H9 (cell line): ENCODE data around the gene FBLL1. TPM values are rescaled to one million over a fixed set of nuclear protein-coding genes. Genes with fewer than 3 reads are reported as not detected.

ENCODE experiments used
- DNase-seq: peaks from one replicate; pipeline ENCODE4 v3.0.0-alpha.2; 2017
- H2AFZ ChIP-seq: one replicate; pipeline ENCODE4 v1.6.1; 2013; ENCODE audit warnings: mild to moderate bottlenecking, low read length, control low read depth, moderate library complexity
- H2AK5ac ChIP-seq: 2 replicates; pipeline ENCODE4 v1.6.1; 2013; ENCODE audit warnings: low read length, control low read depth, mixed read lengths; ENCODE audit not compliant: insufficient read length
- H2BK120ac ChIP-seq: one replicate; pipeline ENCODE4 v1.6.1; 2013; ENCODE audit warnings: low read depth, mild to moderate bottlenecking, low read length, control low read depth, inconsistent platforms; ENCODE audit not compliant: poor library complexity, severe bottlenecking
- H2BK12ac ChIP-seq: 2 replicates; pipeline ENCODE4 v1.6.1; 2013; ENCODE audit warnings: low read length, control low read depth, mixed read lengths, low read depth; ENCODE audit not compliant: insufficient read length
- H2BK15ac ChIP-seq: 2 replicates; pipeline ENCODE4 v1.6.1; 2013; ENCODE audit warnings: low read depth, low read length, control low read depth
- H2BK20ac ChIP-seq: one replicate; pipeline ENCODE4 v1.6.1; 2013; ENCODE audit warnings: low read depth, mild to moderate bottlenecking, low read length, control low read depth, inconsistent platforms; ENCODE audit not compliant: poor library complexity, severe bottlenecking
- H2BK5ac ChIP-seq: 2 replicates; pipeline ENCODE4 v1.6.1; 2013; ENCODE audit warnings: low read length, control low read depth, mixed read lengths; ENCODE audit not compliant: insufficient read length
- H3K14ac ChIP-seq: 2 replicates; pipeline ENCODE4 v1.6.1; 2013; ENCODE audit warnings: low read length, control low read depth; ENCODE audit not compliant: insufficient read depth
- H3K18ac ChIP-seq: 2 replicates; pipeline ENCODE4 v1.6.1; 2013; ENCODE audit warnings: low read depth, mild to moderate bottlenecking, mixed read lengths, low read length, control low read depth; ENCODE audit not compliant: insufficient read length
- H3K23ac ChIP-seq: 2 replicates; pipeline ENCODE4 v1.6.1; 2013; ENCODE audit warnings: low read length, control low read depth, mixed read lengths, low read depth; ENCODE audit not compliant: insufficient read length
- H3K23me2 ChIP-seq: 2 replicates; pipeline ENCODE4 v1.6.1; 2013; ENCODE audit warnings: low read depth, mild to moderate bottlenecking, mixed read lengths, low read length, control low read depth; ENCODE audit not compliant: insufficient read length, poor library complexity, severe bottlenecking
- H3K27ac ChIP-seq: 2 replicates; pipeline ENCODE4 v1.5.1; 2013; ENCODE audit warnings: low read length, control low read depth, mixed read lengths, low read depth; ENCODE audit not compliant: insufficient read length
- H3K27me3 ChIP-seq: 2 replicates; pipeline ENCODE4 v1.6.1; 2013; ENCODE audit warnings: low read length, control low read depth, inconsistent platforms; ENCODE audit not compliant: insufficient read depth
- H3K4ac ChIP-seq: 2 replicates; pipeline ENCODE4 v1.6.1; 2013; ENCODE audit warnings: low read depth, mild to moderate bottlenecking, control low read depth, inconsistent platforms, low read length, moderate library complexity
- H3K4me1 ChIP-seq: 2 replicates; pipeline ENCODE4 v1.6.1; 2013; ENCODE audit warnings: low read length, control low read depth, inconsistent platforms; ENCODE audit not compliant: insufficient read depth
- H3K4me2 ChIP-seq: 2 replicates; pipeline ENCODE4 v1.6.1; 2013; ENCODE audit warnings: low read length, control low read depth, mixed read lengths; ENCODE audit not compliant: insufficient read length, insufficient read depth
- H3K56ac ChIP-seq: 2 replicates; pipeline ENCODE4 v1.6.1; 2013; ENCODE audit warnings: low read depth, mild to moderate bottlenecking, mixed read lengths, low read length, control low read depth; ENCODE audit not compliant: insufficient read length
- H3K79me1 ChIP-seq: 2 replicates; pipeline ENCODE4 v1.6.1; 2013; ENCODE audit warnings: low read depth, mild to moderate bottlenecking, moderate library complexity, low read length, control low read depth, inconsistent platforms; ENCODE audit not compliant: insufficient read depth, poor library complexity, severe bottlenecking
- H3K79me2 ChIP-seq: 2 replicates; pipeline ENCODE4 v1.6.1; 2013; ENCODE audit warnings: low read length, control low read depth, inconsistent platforms; ENCODE audit not compliant: insufficient read depth
- H3K9ac ChIP-seq: 2 replicates; pipeline ENCODE4 v1.6.1; 2013; ENCODE audit warnings: low read length, control low read depth, mixed read lengths; ENCODE audit not compliant: insufficient read length; ENCODE audit errors: extremely low read depth
- H3K9me3 ChIP-seq: one replicate; pipeline ENCODE4 v1.6.1; 2013; ENCODE audit warnings: low read depth, low read length, inconsistent platforms; ENCODE audit not compliant: control insufficient read depth
- H3T11ph ChIP-seq: one replicate; pipeline ENCODE4 v1.6.1; 2013; ENCODE audit warnings: mild to moderate bottlenecking, low read length, control low read depth, inconsistent platforms
- H4K20me1 ChIP-seq: one replicate; pipeline ENCODE4 v1.6.1; 2013; ENCODE audit not compliant: control insufficient read depth, insufficient read length, insufficient read depth
- H4K5ac ChIP-seq: 2 replicates; pipeline ENCODE4 v1.6.1; 2013; ENCODE audit warnings: low read depth, mild to moderate bottlenecking, mixed read lengths, low read length, control low read depth; ENCODE audit not compliant: insufficient read length
- H4K8ac ChIP-seq: replicated peaks from 2 replicates; pipeline ENCODE4 v1.6.1; 2013; ENCODE audit warnings: low read length, control low read depth, mixed read lengths, low read depth; ENCODE audit not compliant: insufficient read length
- H4K91ac ChIP-seq: 2 replicates; pipeline ENCODE4 v1.6.1; 2013; ENCODE audit warnings: low read depth, mild to moderate bottlenecking, moderate library complexity, mixed read lengths, low read length, control low read depth; ENCODE audit not compliant: insufficient read length
- H3K27ac Mint-ChIP-seq, 3 experiments: 2 replicates in 2 of 3; 3 replicates in 1 of 3; pipeline ENCODE4 v1.8.0; 2020 to 2021; ENCODE audit warnings: mixed read lengths in 3 of 3, mild to moderate bottlenecking in 1 of 3, moderate library complexity in 1 of 3
- H3K27me3 Mint-ChIP-seq: 2 replicates; pipeline ENCODE4 v1.8.0; 2021; ENCODE audit warnings: low read depth, mild to moderate bottlenecking, moderate library complexity, mixed read lengths
- H3K36me3 Mint-ChIP-seq, 3 experiments: 2 replicates in 2 of 3; 3 replicates in 1 of 3; pipeline ENCODE4 v1.8.0; 2020 to 2021; ENCODE audit warnings: low read depth in 3 of 3, mixed read lengths in 3 of 3; ENCODE audit not compliant: insufficient read depth in 1 of 3
- H3K4me1 Mint-ChIP-seq, 2 experiments: 2 replicates each; pipeline ENCODE4 v1.8.0; 2020; ENCODE audit warnings: mixed read lengths in 2 of 2
- H3K4me3 Mint-ChIP-seq, 2 experiments: 2 replicates in 1 of 2; 3 replicates in 1 of 2; pipeline ENCODE4 v1.8.0; 2020 to 2021; ENCODE audit warnings: mild to moderate bottlenecking in 2 of 2, mixed read lengths in 2 of 2, moderate library complexity in 1 of 2
- H3K9me3 Mint-ChIP-seq, 2 experiments: 2 replicates in 1 of 2; 3 replicates in 1 of 2; pipeline ENCODE4 v1.8.0; 2020; ENCODE audit warnings: mild to moderate bottlenecking in 2 of 2, mixed read lengths in 2 of 2, moderate library complexity in 1 of 2
- CTCF ChIP-seq: fragments of 200-600 bp; sonication (generic); conservative IDR thresholded peaks from 3 replicates; pipeline ENCODE4 v1.8.0; 2021; ENCODE audit warnings: antibody characterized with exemption, mild to moderate bottlenecking
- WGBS: extraction: QIAGEN DNeasy Blood & Tissue Kit; methylation state at CpG from one replicate; pipeline ENCODE4 v1.1.7; 2013; ENCODE audit warnings: missing lambda C conversion rate, low lambda C conversion rate, mixed read lengths; ENCODE audit not compliant: insufficient read length; ENCODE audit errors: extremely low coverage; 5-methylcytosine and 5-hydroxymethylcytosine counted together
- total RNA-seq: library from RNA; stranded (reverse); gene quantifications from 2 replicates; pipeline ENCODE4 v1.2.1, GENCODE V29; 2021

Gene FBLL1
- total RNA-seq, 1 experiment from 2014 or later, result 3.6 TPM

GRCh38 chr5:168563959-168564358, 34.9 kb downstream of the FBLL1 start:
- H4K5ac ChIP-seq, result no peak overlapping the region
- H4K8ac ChIP-seq, result no peak overlapping the region
- no peaks in the 10 kb centered on the region for H3K4me1 ChIP-seq
- Mint-ChIP-seq H3K27ac (no peak overlapping the region), H3K9me3 (no peaks in the 10 kb centered on the region), H3K4me3 (no peak overlapping the region), H3K4me1 (peaks cover 8 to 9% of the 10 kb centered on the region in 2 experiments; a peak in 3 of 4 replicates), H3K36me3 (peaks cover 25 to 69% (median 64%) of the 10 kb centered on the region in 3 experiments), H3K27me3 (no peaks in the 10 kb centered on the region)
- H3K56ac ChIP-seq, result no peak overlapping the region
- H2AFZ ChIP-seq, result no peak overlapping the region
- H2AK5ac ChIP-seq, result no peak overlapping the region
- TF ChIP-seq CTCF, result no peak
- H4K91ac ChIP-seq, result no peak overlapping the region
- H2BK12ac ChIP-seq, result no peak overlapping the region
- H2BK15ac ChIP-seq, result no peak overlapping the region
- no peak overlapping the region for H2BK20ac ChIP-seq
- no peaks in the 10 kb centered on the region for H4K20me1 ChIP-seq
- H3K14ac ChIP-seq, result no peak overlapping the region
- no peaks in the 10 kb centered on the region for H3K9me3 ChIP-seq
- WGBS, result no CpG with 5 or more reads among the region's 1 CpG
- no peak overlapping the region for H3K27ac ChIP-seq
- H3K79me1 ChIP-seq, result peaks cover 3% of the 10 kb centered on the region
- no peaks in the 10 kb centered on the region for H3K23me2 ChIP-seq
- no peak overlapping the region for H3T11ph ChIP-seq
- no peak overlapping the region for H2BK120ac ChIP-seq
- H3K4me2 ChIP-seq, result no peak overlapping the region
- H3K9ac ChIP-seq, result no peak overlapping the region
- no peak overlapping the region for H3K18ac ChIP-seq
- H3K23ac ChIP-seq, result no peak overlapping the region
- H3K4ac ChIP-seq, result no peak overlapping the region
- peaks cover 4% of the 10 kb centered on the region; the same call in 1 of the 2 replicates for H3K79me2 ChIP-seq
- H2BK5ac ChIP-seq, result no peak overlapping the region
- H3K27me3 ChIP-seq, result no peaks in the 10 kb centered on the region
- DNase-seq, result no peak
